BLaER1 (cell line): ENCODE results near the gene EXOC3.
A peak's percentile ranks its signal among the peaks of the same experiment; 100 is the strongest.
"Not testable (repeated sequence)": the region's sequence is repeated elsewhere in the genome, so short reads cannot be mapped to it uniquely, and the experiment has no call there.

Experiments used
- H3K27ac ChIP-seq: shearing (Covaris generic); formaldehyde crosslinking; 2 replicates; pipeline ENCODE4 v1.8.1; 2022
- H3K27me3 ChIP-seq: shearing (Covaris generic); formaldehyde crosslinking; 2 replicates; pipeline ENCODE4 v1.8.1; 2022
- H3K36me3 ChIP-seq: shearing (Covaris generic); formaldehyde crosslinking; 2 replicates; pipeline ENCODE4 v1.8.1; 2022
- H3K4me1 ChIP-seq: shearing (Covaris generic); formaldehyde crosslinking; 2 replicates; pipeline ENCODE4 v1.8.1; 2022
- H3K4me2 ChIP-seq: shearing (Covaris generic); formaldehyde crosslinking; 2 replicates; pipeline ENCODE4 v1.8.1; 2022
- H3K4me3 ChIP-seq: shearing (Covaris generic); formaldehyde crosslinking; 2 replicates; pipeline ENCODE4 v1.8.1; 2022
- H3K9ac ChIP-seq: shearing (Covaris generic); formaldehyde crosslinking; 2 replicates; pipeline ENCODE4 v1.8.1; 2022
- H3K9me3 ChIP-seq: shearing (Covaris generic); formaldehyde crosslinking; 2 replicates; pipeline ENCODE4 v1.8.1; 2022
- H4K20me1 ChIP-seq: shearing (Covaris generic); formaldehyde crosslinking; 2 replicates; pipeline ENCODE4 v1.8.1; 2022
- Cebpa-rat ChIP-seq: shearing (Covaris generic); IDR thresholded peaks from 2 replicates; pipeline ENCODE4 v1.8.1; 2022

The EXOC3 gene

GRCh38 chr5:505951-506525, 63.1 kb downstream of the EXOC3 start:
- Histone ChIP-seq H3K9me3 (peaks cover 22% of the 10 kb centered on the region), H3K9ac (no peak overlapping the region), H4K20me1 (no peaks in the 10 kb centered on the region), H3K36me3 (no peaks in the 10 kb centered on the region), H3K4me2 (no peak overlapping the region), H3K4me3 (no peak overlapping the region), H3K27me3 (no peaks in the 10 kb centered on the region), H3K4me1 (peaks cover 37% of the 10 kb centered on the region), H3K27ac (no peak overlapping the region)
- TF ChIP-seq Cebpa-rat, result no peak

GRCh38 chr5:507986-508575, 65.1 kb downstream of the EXOC3 start:
- H3K4me2 ChIP-seq, H4K20me1 ChIP-seq, H3K36me3 ChIP-seq, H3K4me3 ChIP-seq, H3K9ac ChIP-seq, H3K27me3 ChIP-seq, H3K27ac ChIP-seq: not testable (repeated sequence)
- Histone ChIP-seq H3K9me3 (peaks cover 22% of the 10 kb centered on the region), H3K4me1 (peaks cover 20% of the 10 kb centered on the region)

- no peak overlapping the region for H3K27ac ChIP-seq
- H3K4me1 ChIP-seq, result peaks cover 33% of the 10 kb centered on the region
- no peak overlapping the region for H3K9ac ChIP-seq
- H3K9me3 ChIP-seq, result peaks cover 22% of the 10 kb centered on the region
- no peaks in the 10 kb centered on the region for H4K20me1 ChIP-seq
- no peaks in the 10 kb centered on the region for H3K36me3 ChIP-seq
- H3K27me3 ChIP-seq, result no peaks in the 10 kb centered on the region
- no peak overlapping the region for H3K4me3 ChIP-seq
- peak overlapping the region; percentile 32; the same call in 1 of the 2 replicates for H3K4me2 ChIP-seq
- no peak for TF ChIP-seq Cebpa-rat
Observed at GRCh38 chr5:509611-510185, 66.7 kb downstream of the EXOC3 start.

GRCh38 chr5:510521-510920, 67.5 kb downstream of the EXOC3 start:
- Histone ChIP-seq H3K27me3 (no peaks in the 10 kb centered on the region), H3K9me3 (peaks cover 22% of the 10 kb centered on the region), H3K4me2 (no peak overlapping the region), H4K20me1 (no peaks in the 10 kb centered on the region), H3K27ac (no peak overlapping the region), H3K4me1 (peaks cover 36% of the 10 kb centered on the region), H3K9ac (no peak overlapping the region), H3K4me3 (no peak overlapping the region), H3K36me3 (no peaks in the 10 kb centered on the region)
- TF ChIP-seq Cebpa-rat, result no peak

- Histone ChIP-seq H3K4me1 (peaks cover 36% of the 10 kb centered on the region), H4K20me1 (no peaks in the 10 kb centered on the region), H3K27ac (no peak overlapping the region), H3K4me2 (no peak overlapping the region), H3K4me3 (no peak overlapping the region), H3K9me3 (peaks cover 17% of the 10 kb centered on the region), H3K36me3 (no peaks in the 10 kb centered on the region), H3K9ac (no peak overlapping the region), H3K27me3 (no peaks in the 10 kb centered on the region)
- no peak for TF ChIP-seq Cebpa-rat
Observed at GRCh38 chr5:511476-511875, 68.5 kb downstream of the EXOC3 start.

GRCh38 chr5:513216-514100, 70.5 kb downstream of the EXOC3 start:
- peaks cover under 1% of the 10 kb centered on the region for H3K9me3 ChIP-seq
- H3K4me2 ChIP-seq, result peak overlapping the region; percentile 71
- no peak overlapping the region for H3K4me3 ChIP-seq
- H3K36me3 ChIP-seq, result no peaks in the 10 kb centered on the region
- H3K27me3 ChIP-seq, result no peaks in the 10 kb centered on the region
- H3K27ac ChIP-seq, result peak overlapping the region; percentile 27; the same call in 1 of the 2 replicates
- peak overlapping the region; percentile 48; the same call in 1 of the 2 replicates for H3K9ac ChIP-seq
- no peak for TF ChIP-seq Cebpa-rat
- peaks cover 36% of the 10 kb centered on the region for H3K4me1 ChIP-seq
- H4K20me1 ChIP-seq, result no peaks in the 10 kb centered on the region

- no peak for TF ChIP-seq Cebpa-rat
- H3K36me3 ChIP-seq, result no peaks in the 10 kb centered on the region
- peak overlapping the region; percentile 27; the same call in 1 of the 2 replicates for H3K27ac ChIP-seq
- H3K9me3 ChIP-seq, result no peaks in the 10 kb centered on the region
- no peaks in the 10 kb centered on the region for H3K27me3 ChIP-seq
- H3K4me2 ChIP-seq, result peak overlapping the region; percentile 71
- no peak overlapping the region for H3K4me3 ChIP-seq
- H3K9ac ChIP-seq, result peak overlapping the region; percentile 48; the same call in 1 of the 2 replicates
- peaks cover 31% of the 10 kb centered on the region for H3K4me1 ChIP-seq
- no peaks in the 10 kb centered on the region for H4K20me1 ChIP-seq
Observed at GRCh38 chr5:514101-514485, 71.1 kb downstream of the EXOC3 start.

- Histone ChIP-seq H3K27me3 (no peaks in the 10 kb centered on the region), H3K36me3 (no peaks in the 10 kb centered on the region), H3K9ac (no peak overlapping the region), H3K27ac (no peak overlapping the region), H3K4me1 (peaks cover 28% of the 10 kb centered on the region), H3K4me3 (no peak overlapping the region), H4K20me1 (no peaks in the 10 kb centered on the region), H3K9me3 (no peaks in the 10 kb centered on the region), H3K4me2 (peak overlapping the region; percentile 71)
- TF ChIP-seq Cebpa-rat, result no peak
Observed at GRCh38 chr5:514673-515072, 71.7 kb downstream of the EXOC3 start.

GRCh38 chr5:515273-515836, 72.4 kb downstream of the EXOC3 start:
- Histone ChIP-seq H3K36me3 (no peaks in the 10 kb centered on the region), H3K27ac (no peak overlapping the region), H4K20me1 (no peaks in the 10 kb centered on the region), H3K4me2 (no peak overlapping the region), H3K27me3 (no peaks in the 10 kb centered on the region), H3K9ac (no peak overlapping the region), H3K4me3 (no peak overlapping the region), H3K4me1 (peaks cover 27% of the 10 kb centered on the region), H3K9me3 (no peaks in the 10 kb centered on the region)
- no peak for TF ChIP-seq Cebpa-rat
